ENCODE results near the gene SFT2D2. TPM values are rescaled to one million over a fixed set of nuclear protein-coding genes. Genes with fewer than 3 reads are reported as not detected.

The SFT2D2 gene
- total and polyA plus RNA-seq, 2 of the 8 experiments (the other 6 are each of a cell fraction or from before 2014, with no cell fraction given): 9.0 to 29.0 TPM

- Histone ChIP-seq H3K27me3 (replicated peaks in 1 of 4; ENCODE audit: control insufficient read depth in 3 of 4, extremely low read depth in 1 of 4, insufficient read depth in 3 of 4, low read length in 3 of 4) (no peaks in the 10 kb centered on the region), H3K14ac (ENCODE audit: insufficient read length) (no peak overlapping the region)
Measured at GRCh38 chr1:168263130-168263529, 37.3 kb downstream of the SFT2D2 start.

More at GRCh38 chr1:168263130-168263529, 37.3 kb downstream of the SFT2D2 start:
- Histone ChIP-seq H3K18ac (ENCODE audit: extremely low read depth, low read length) (no peak overlapping the region), H2BK5ac (ENCODE audit: low read depth, low read length) (no peak overlapping the region), H3K4me2 (ENCODE audit: insufficient read depth in 1 of 2, low read depth in 2 of 2, low read length in 2 of 2) (no peak overlapping the region), H2AK5ac (ENCODE audit: low read depth, low read length) (no peak overlapping the region), H3K23ac (ENCODE audit: insufficient read length) (no peak overlapping the region), H4K91ac (replicated peaks; ENCODE audit: insufficient read length, low read length) (no peak overlapping the region), H4K8ac (ENCODE audit: extremely low read depth, insufficient read depth, low read length) (no peak overlapping the region), H3K23me2 (ENCODE audit: low read depth, low read length) (no peaks in the 10 kb centered on the region), H4K20me1 (replicated peaks in 1 of 2; ENCODE audit: control insufficient read depth in 1 of 2, insufficient read depth in 2 of 2, low read length in 2 of 2) (no peaks in the 10 kb centered on the region), H3K4ac (replicated peaks; ENCODE audit: insufficient read length, low read depth, low read length) (no peak overlapping the region), H3K79me1 (ENCODE audit: low read depth, low read length) (no peaks in the 10 kb centered on the region), H2AFZ (ENCODE audit: low read length) (no peak overlapping the region), H3K79me2 (ENCODE audit: control insufficient read depth in 1 of 2, insufficient read depth in 2 of 2, low read length in 2 of 2) (no peaks in the 10 kb centered on the region), H3K4me1 (replicated peaks in 1 of 4; ENCODE audit: control insufficient read depth in 3 of 4, insufficient read depth in 4 of 4, low read length in 3 of 4) (peaks cover 1 to 8% (median 4%) of the 10 kb centered on the region in 4 experiments; a peak in 3 of 7 replicates), H2BK120ac (replicated peaks; ENCODE audit: low read depth, low read length) (no peak overlapping the region), H3K56ac (replicated peaks; ENCODE audit: insufficient read length, low read depth, low read length) (no peak overlapping the region), H3K9ac (replicated peaks in 1 of 4; ENCODE audit: extremely low read depth in 1 of 4, low read depth in 3 of 4, low read length in 3 of 4) (no peak overlapping the region), H3K27ac (ENCODE audit: low read depth, low read length) (no peak overlapping the region), H4K5ac (ENCODE audit: insufficient read length, low read depth, low read length) (no peak overlapping the region), H3K36me3 (ENCODE audit: control insufficient read depth in 2 of 4, insufficient read depth in 4 of 4, low read length in 3 of 4) (0 out of 8 replicates have a peak, but pooled peaks cover 0 to 3% (median 0%) of the 10 kb centered on the region in 4 experiments), H2BK20ac (ENCODE audit: low read length) (no peak overlapping the region), H2BK12ac (ENCODE audit: low read depth, low read length) (no peak overlapping the region), H2BK15ac (ENCODE audit: low read length) (no peak overlapping the region), H3K4me3 (ENCODE audit: extremely low read depth in 1 of 4, insufficient read depth in 2 of 4, low read depth in 3 of 4, low read length in 4 of 4) (no peak overlapping the region), H3K9me3 (ENCODE audit: insufficient read depth in 2 of 2, low read depth in 1 of 2, low read length in 1 of 2) (peaks cover 0 to 4% of the 10 kb centered on the region in 2 experiments; a peak in 1 of 4 replicates)
- POLR2A ChIA-PET (ENCODE audit: partially characterized antibody): no interaction called here
- DNase-seq (ENCODE audit: low read depth in 1 of 2, low spot score in 2 of 2) (no peak), FAIRE-seq (no peak)
- CTCF ChIA-PET (ENCODE audit: partially characterized antibody): interaction anchor here (1.1 to 3.3 kb wide), 2 partner anchors 28 to 102 kb away, joined by 3 to 17 read pairs; no protein-coding TSS in a partner anchor
- TF ChIP-seq EZH2 (IDR thresholded peaks at IDR 0.05; ENCODE audit: low read depth, low read length, severe bottlenecking): no peak
- no peak for TF ChIP-seq PHF8 (conservative IDR thresholded peaks at IDR 0.05; ENCODE audit: low read depth, low read length)
- no peak for TF ChIP-seq KDM5A (IDR thresholded peaks at IDR 0.05; ENCODE audit: low read length)
- TF ChIP-seq SP4 (IDR thresholded peaks at IDR 0.05; ENCODE audit: low read length): no peak
- no peak for TF ChIP-seq TBP (IDR thresholded peaks at IDR 0.05; ENCODE audit: low read depth, low read length)
- no peak for TF ChIP-seq MAFK (IDR thresholded peaks at IDR 0.05; ENCODE audit: low read depth, low read length)
- WGBS, 2 experiments (ENCODE audit: extremely low coverage in 1 of 2, insufficient coverage in 1 of 2, insufficient read length in 1 of 2, insufficient replicate concordance in 2 of 2, low coverage in 1 of 2, low lambda C conversion rate in 2 of 2, missing lambda C conversion rate in 1 of 2): 91% methylated on average over 4 of the region's 4 CpGs; no CpG with 5 or more reads in 1 of the 2 experiments

Data from H1 (cell line).